HEK293 (cell line): Measurements from ENCODE around the gene CMPK1.

Source experiments
- CTCF ChIA-PET: fragments of 350-600 bp; formaldehyde crosslinking; extraction: SDS; loops from one replicate; lab custom pipeline; 2021; ENCODE audit warnings: antibody characterized with exemption; lab: Yijun Ruan, JAX
- POLR2A ChIA-PET: fragments of 300-600 bp; formaldehyde crosslinking; extraction: SDS; loops from one replicate; lab custom pipeline; 2020; ENCODE audit warnings: antibody characterized with exemption, inconsistent platforms; lab: Yijun Ruan, JAX
- H3K27ac ChIP-seq: fragments of 200-500 bp; sonication (Bioruptor generic); 2 replicates; pipeline ENCODE4 v1.5.1; 2014; ENCODE audit warnings: low read depth, low read length, control low read depth, inconsistent platforms; ENCODE audit errors: extremely low read depth
- H3K36me3 ChIP-seq, 2 experiments: fragments of 200-500 bp in 1 of 2; sonication (Bioruptor generic) in 1 of 2; 1 replicate in 1 of 2; 2 replicates in 1 of 2; pipeline ENCODE4 v1.5.1; 2014 to 2017; ENCODE audit warnings: inconsistent platforms in 2 of 2, low read length in 2 of 2; ENCODE audit not compliant: control insufficient read depth in 2 of 2, insufficient read depth in 1 of 2
- H3K4me1 ChIP-seq: fragments of 200-500 bp; sonication (Bioruptor generic); 2 replicates; pipeline ENCODE4 v1.5.1; 2014; ENCODE audit warnings: mild to moderate bottlenecking, low read length, inconsistent platforms; ENCODE audit not compliant: control insufficient read depth, insufficient read depth
- H3K4me3 ChIP-seq: 2 replicates; pipeline ENCODE4 v1.5.1; 2011; ENCODE audit warnings: low read depth, mild to moderate bottlenecking, control low read depth, low read length, moderate library complexity
- H3K9me3 ChIP-seq: fragments of 200-500 bp; sonication (Bioruptor generic); 2 replicates; pipeline ENCODE4 v1.5.1; 2014; ENCODE audit warnings: low read depth, low read length, inconsistent platforms; ENCODE audit not compliant: control insufficient read depth, insufficient read depth
- CTCF ChIP-seq: fragments of 450-650 bp; formaldehyde crosslinking; IDR thresholded peaks from 2 replicates; pipeline ENCODE4 v1.5.1; 2016; ENCODE audit warnings: missing biosample characterization, missing genetic modification characterization
- GLI2 ChIP-seq: fragments of 450-650 bp; formaldehyde crosslinking; IDR thresholded peaks from 2 replicates; pipeline ENCODE4; 2017; ENCODE audit warnings: missing biosample characterization, missing genetic modification characterization, low read depth, borderline replicate concordance
- HOXD13 ChIP-seq: sonication (generic); formaldehyde crosslinking; IDR thresholded peaks from 2 replicates; pipeline ENCODE4 v1.8.0; 2022; ENCODE audit warnings: missing genetic modification reagents, borderline replicate concordance
- KLF8 ChIP-seq: fragments of 450-650 bp; formaldehyde crosslinking; IDR thresholded peaks from 2 replicates; pipeline ENCODE4 v1.5.1; 2016; ENCODE audit warnings: missing biosample characterization, missing genetic modification characterization
- REPIN1 ChIP-seq: fragments of 450-650 bp; formaldehyde crosslinking; IDR thresholded peaks from 2 replicates; pipeline ENCODE4 v1.5.1; 2017; ENCODE audit warnings: missing biosample characterization, missing genetic modification characterization, low read depth
- ZBTB21 ChIP-seq: fragments of 450-650 bp; formaldehyde crosslinking; IDR thresholded peaks from 2 replicates; pipeline ENCODE4 v1.5.1; 2017; ENCODE audit warnings: missing biosample characterization, missing genetic modification characterization
- ZNF133 ChIP-seq: fragments of 450-650 bp; formaldehyde crosslinking; IDR thresholded peaks from 2 replicates; pipeline ENCODE4 v1.5.1; 2016; ENCODE audit warnings: missing biosample characterization, missing genetic modification characterization
- ZNF148 ChIP-seq: fragments of 450-650 bp; formaldehyde crosslinking; IDR thresholded peaks from 2 replicates; pipeline ENCODE4 v1.5.0; 2017; ENCODE audit warnings: missing biosample characterization, missing genetic modification characterization, borderline replicate concordance
- ZNF184 ChIP-seq: fragments of 450-650 bp; IDR thresholded peaks from 2 replicates; pipeline ENCODE4 v1.5.1; 2018; ENCODE audit warnings: missing biosample characterization, mild to moderate bottlenecking, missing genetic modification characterization
- ZNF2 ChIP-seq: fragments of 450-650 bp; formaldehyde crosslinking; IDR thresholded peaks from 2 replicates; pipeline ENCODE4 v1.5.1; 2016; ENCODE audit warnings: missing biosample characterization, missing genetic modification characterization
- ZNF223 ChIP-seq: fragments of 450-650 bp; formaldehyde crosslinking; IDR thresholded peaks from 2 replicates; pipeline ENCODE4 v1.5.1; 2016; ENCODE audit warnings: missing biosample characterization, missing genetic modification characterization
- ZNF24 ChIP-seq: fragments of 450-650 bp; formaldehyde crosslinking; IDR thresholded peaks from 2 replicates; pipeline ENCODE4 v1.5.1; 2016; ENCODE audit warnings: missing biosample characterization, missing genetic modification characterization
- ZNF280D ChIP-seq: fragments of 450-650 bp; formaldehyde crosslinking; IDR thresholded peaks from 2 replicates; pipeline ENCODE4 v1.5.1; 2016; ENCODE audit warnings: missing biosample characterization, missing genetic modification characterization
- ZNF398 ChIP-seq: fragments of 450-650 bp; formaldehyde crosslinking; IDR thresholded peaks from 2 replicates; pipeline ENCODE4 v1.5.1; 2017; ENCODE audit warnings: missing biosample characterization, missing genetic modification characterization
- ZNF473 ChIP-seq: fragments of 450-650 bp; formaldehyde crosslinking; IDR thresholded peaks from 2 replicates; pipeline ENCODE4 v1.5.1; 2017; ENCODE audit warnings: missing biosample characterization, missing genetic modification characterization
- ZNF48 ChIP-seq: fragments of 450-650 bp; formaldehyde crosslinking; IDR thresholded peaks from 2 replicates; pipeline ENCODE4 v1.5.1; 2016; ENCODE audit warnings: missing biosample characterization, missing genetic modification characterization
- ZNF501 ChIP-seq: fragments of 450-650 bp; formaldehyde crosslinking; IDR thresholded peaks from 2 replicates; pipeline ENCODE4 v1.5.1; 2016; ENCODE audit warnings: missing biosample characterization, missing genetic modification characterization
- ZNF529 ChIP-seq: fragments of 450-650 bp; formaldehyde crosslinking; IDR thresholded peaks from 2 replicates; pipeline ENCODE4 v1.5.1; 2017; ENCODE audit warnings: missing genetic modification characterization, missing biosample characterization; ENCODE audit not compliant: insufficient replicate concordance
- ZNF600 ChIP-seq: fragments of 450-650 bp; formaldehyde crosslinking; IDR thresholded peaks from 2 replicates; pipeline ENCODE4 v1.5.1; 2016; ENCODE audit warnings: missing biosample characterization, missing genetic modification characterization
- ZNF785 ChIP-seq: fragments of 450-650 bp; formaldehyde crosslinking; IDR thresholded peaks from 2 replicates; pipeline ENCODE4 v1.5.1; 2016; ENCODE audit warnings: missing biosample characterization, missing genetic modification characterization
- ZNF830 ChIP-seq: fragments of 450-650 bp; IDR thresholded peaks from 2 replicates; pipeline ENCODE4 v1.5.0; 2018; ENCODE audit warnings: missing biosample characterization, missing genetic modification characterization, low read depth, mild to moderate bottlenecking, moderate library complexity
- ZSCAN16 ChIP-seq: fragments of 450-650 bp; formaldehyde crosslinking; IDR thresholded peaks from 2 replicates; pipeline ENCODE4 v1.5.1; 2016; ENCODE audit warnings: missing biosample characterization, missing genetic modification characterization
- ZSCAN5A ChIP-seq: fragments of 450-650 bp; formaldehyde crosslinking; IDR thresholded peaks from 2 replicates; pipeline ENCODE4 v1.5.1; 2016; ENCODE audit warnings: missing biosample characterization, missing genetic modification characterization

Gene CMPK1

DNA sequence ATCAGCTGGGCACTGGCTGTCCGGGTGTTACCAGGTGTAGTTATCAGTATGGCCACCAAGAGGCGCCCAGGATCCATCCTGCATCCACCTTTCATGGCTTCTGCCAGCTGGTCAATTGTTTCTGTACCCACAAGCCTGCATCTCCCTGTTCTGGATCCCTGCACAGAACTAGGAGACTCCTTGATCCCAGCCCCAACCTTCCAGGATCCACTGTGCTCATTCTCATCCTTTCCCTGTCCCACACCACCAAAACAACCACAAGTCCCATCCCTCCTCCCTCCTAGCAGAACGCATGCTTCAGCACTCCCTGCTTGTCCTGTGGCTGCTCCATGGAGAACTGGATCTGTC is 55.3 kb downstream of the CMPK1 start (continued):
- TF ChIP-seq ZNF24 (tag by site-specific recombination) (0 out of 2 replicates have a peak, but pooled peaks have one; percentile 26), GLI2 (tag by site-specific recombination) (no peak), ZNF600 (tag by site-specific recombination) (peak; percentile 98), ZNF501 (no peak), ZNF2 (peak; percentile 58; the same call in 1 of the 2 replicates), ZBTB21 (no peak), ZNF830 (tag by site-specific recombination) (no peak), HOXD13 (CRISPR knock-in tag) (no peak), KLF8 (tag by site-specific recombination) (no peak), ZNF223 (tag by site-specific recombination) (peak; percentile 70; the same call in 1 of the 2 replicates), CTCF (peak; percentile 79), ZSCAN5A (tag by site-specific recombination) (no peak), ZNF785 (tag by site-specific recombination) (no peak), ZNF48 (no peak), REPIN1 (tag by site-specific recombination) (no peak)

GRCh38 chr1:47389731-47390130 is 56.1 kb downstream of the CMPK1 start:
- Histone ChIP-seq H3K9me3 (no peaks in the 10 kb centered on the region), H3K4me3 (no peak overlapping the region), H3K27ac (no peak overlapping the region), H3K4me1 (no peaks in the 10 kb centered on the region), H3K36me3 (no peaks in the 10 kb centered on the region)
- TF ChIP-seq ZNF184 (tag by site-specific recombination) = no peak
- no peak for TF ChIP-seq ZNF473 (tag by site-specific recombination)
- TF ChIP-seq ZNF148 (tag by site-specific recombination) = no peak
- no peak for TF ChIP-seq ZNF133
- no peak for TF ChIP-seq ZNF529 (tag by site-specific recombination)
- no peak for TF ChIP-seq ZNF398
- no peak for TF ChIP-seq ZSCAN16
- TF ChIP-seq ZNF280D (tag by site-specific recombination) = no peak
- CTCF ChIA-PET = interaction anchor here (0.5 to 8.1 kb wide), 35 partner anchors 8 to 1131 kb away, joined by 3 to 151 read pairs (median 4); partner anchors contain the start of gene FOXD2
- POLR2A ChIA-PET = interaction anchor here (1.2 to 1.5 kb wide), 2 partner anchors 319 to 336 kb away, joined by 3 to 4 read pairs; no protein-coding TSS in a partner anchor
